WTC11 (cell line): Measurements from ENCODE around the gene VRTN. TPM values are rescaled to one million over a fixed set of nuclear protein-coding genes. Genes with fewer than 3 reads are reported as not detected.

ENCODE experiments used
- ATF1 ChIP-seq: sonication (generic); formaldehyde crosslinking; IDR thresholded peaks from 2 replicates; pipeline ENCODE4 v1.8.1; 2023; ENCODE audit warnings: mild to moderate bottlenecking, moderate library complexity, missing genetic modification reagents
- CBFB ChIP-seq: sonication (generic); formaldehyde crosslinking; IDR thresholded peaks from 2 replicates; pipeline ENCODE4 v1.8.1; 2022; ENCODE audit warnings: mild to moderate bottlenecking, low read depth, missing genetic modification reagents
- CREB1 ChIP-seq: sonication (generic); formaldehyde crosslinking; IDR thresholded peaks from 2 replicates; pipeline ENCODE4 v1.8.0; 2023; ENCODE audit warnings: mild to moderate bottlenecking, missing genetic modification reagents
- CREM ChIP-seq: sonication (generic); formaldehyde crosslinking; IDR thresholded peaks from 2 replicates; pipeline ENCODE4 v1.8.1; 2022; ENCODE audit warnings: mild to moderate bottlenecking, missing genetic modification reagents, moderate library complexity
- ESRRA ChIP-seq: sonication (generic); formaldehyde crosslinking; IDR thresholded peaks from 2 replicates; pipeline ENCODE4 v1.8.1; 2022; ENCODE audit warnings: mild to moderate bottlenecking, missing genetic modification reagents, borderline replicate concordance
- GRHL2 ChIP-seq: fragments of 250-450 bp; sonication (Bioruptor Pico); IDR thresholded peaks from 2 replicates; pipeline ENCODE4 v1.8.0; 2022; ENCODE audit warnings: mild to moderate bottlenecking, moderate library complexity; ENCODE audit not compliant: insufficient replicate concordance, severe bottlenecking
- JUN ChIP-seq: sonication (generic); formaldehyde crosslinking; IDR thresholded peaks from 2 replicates; pipeline ENCODE4 v1.8.0; 2023; ENCODE audit warnings: mild to moderate bottlenecking, missing genetic modification reagents
- KAT7 ChIP-seq: sonication (generic); formaldehyde crosslinking; IDR thresholded peaks from 2 replicates; pipeline ENCODE4 v1.8.1; 2023; ENCODE audit warnings: missing genetic modification reagents, mild to moderate bottlenecking, borderline replicate concordance
- NR3C1 ChIP-seq: sonication (generic); formaldehyde crosslinking; conservative IDR thresholded peaks from 2 replicates; pipeline ENCODE4 v1.8.1; 2023; ENCODE audit warnings: low read depth, mild to moderate bottlenecking, missing genetic modification reagents
- SP1 ChIP-seq: sonication (generic); formaldehyde crosslinking; conservative IDR thresholded peaks from 2 replicates; pipeline ENCODE4 v1.8.1; 2022; ENCODE audit warnings: missing genetic modification reagents
- TP53 ChIP-seq: sonication (generic); formaldehyde crosslinking; IDR thresholded peaks from 2 replicates; pipeline ENCODE4 v1.8.1; 2023; ENCODE audit warnings: mild to moderate bottlenecking, missing genetic modification reagents
- ZNF138 ChIP-seq: sonication (generic); formaldehyde crosslinking; conservative IDR thresholded peaks from 2 replicates; pipeline ENCODE4 v1.8.1; 2022; ENCODE audit warnings: mild to moderate bottlenecking, moderate library complexity, missing genetic modification reagents
- ZNF219 ChIP-seq: sonication (generic); formaldehyde crosslinking; IDR thresholded peaks from 2 replicates; pipeline ENCODE4 v1.8.0; 2023; ENCODE audit warnings: missing genetic modification reagents, mild to moderate bottlenecking, borderline replicate concordance
- ZNF232 ChIP-seq: sonication (generic); formaldehyde crosslinking; IDR thresholded peaks from 2 replicates; pipeline ENCODE4 v1.8.0; 2022; ENCODE audit warnings: mild to moderate bottlenecking, missing genetic modification reagents
- ZNF263 ChIP-seq: sonication (generic); formaldehyde crosslinking; IDR thresholded peaks from 2 replicates; pipeline ENCODE4 v1.8.1; 2022; ENCODE audit warnings: low read depth, mild to moderate bottlenecking, moderate library complexity, missing genetic modification reagents
- total RNA-seq: library from RNA; stranded (reverse); gene quantifications from 3 replicates; pipeline ENCODE4 v1.2.3, GENCODE V29; 2021
- TF ChIP-seq, protein P1 (sequence below): fragments of 250-450 bp; sonication (Bioruptor Pico); IDR thresholded peaks from 2 replicates; pipeline ENCODE4 v1.9.0; 2021; ENCODE audit warnings: mild to moderate bottlenecking
- TF ChIP-seq, protein P2 (sequence below): sonication (generic); formaldehyde crosslinking; conservative IDR thresholded peaks from 2 replicates; pipeline ENCODE4 v1.8.1; 2022; ENCODE audit warnings: mild to moderate bottlenecking, missing genetic modification reagents
- TF ChIP-seq, protein P3 (sequence below): sonication (generic); formaldehyde crosslinking; IDR thresholded peaks from 2 replicates; pipeline ENCODE4 v1.8.0; 2023; ENCODE audit warnings: missing genetic modification reagents, mild to moderate bottlenecking, borderline replicate concordance
- TF ChIP-seq, protein P4 (sequence below): sonication (generic); formaldehyde crosslinking; IDR thresholded peaks from 2 replicates; pipeline ENCODE4 v1.8.1; 2022; ENCODE audit warnings: low read depth, mild to moderate bottlenecking, moderate library complexity, missing genetic modification reagents, borderline replicate concordance
- TF ChIP-seq, protein P5 (sequence below): sonication (generic); formaldehyde crosslinking; IDR thresholded peaks from 2 replicates; pipeline ENCODE4 v1.8.1; 2022; ENCODE audit warnings: mild to moderate bottlenecking, moderate library complexity, missing genetic modification reagents
- TF ChIP-seq, protein P6 (sequence below): sonication (generic); formaldehyde crosslinking; IDR thresholded peaks from 2 replicates; pipeline ENCODE4 v1.8.1; 2023; ENCODE audit warnings: mild to moderate bottlenecking, missing genetic modification reagents, moderate library complexity
- TF ChIP-seq, protein P7 (sequence below): sonication (generic); formaldehyde crosslinking; IDR thresholded peaks from 2 replicates; pipeline ENCODE4 v1.8.1; 2023; ENCODE audit warnings: mild to moderate bottlenecking, moderate library complexity, missing genetic modification reagents
- TF ChIP-seq, protein P8 (sequence below): sonication (generic); formaldehyde crosslinking; IDR thresholded peaks from 2 replicates; pipeline ENCODE4 v1.8.1; 2022; ENCODE audit warnings: mild to moderate bottlenecking, missing genetic modification reagents, moderate library complexity, borderline replicate concordance

The VRTN gene
- total RNA-seq, 1 experiment from 2014 or later, result 106 TPM

DNA sequence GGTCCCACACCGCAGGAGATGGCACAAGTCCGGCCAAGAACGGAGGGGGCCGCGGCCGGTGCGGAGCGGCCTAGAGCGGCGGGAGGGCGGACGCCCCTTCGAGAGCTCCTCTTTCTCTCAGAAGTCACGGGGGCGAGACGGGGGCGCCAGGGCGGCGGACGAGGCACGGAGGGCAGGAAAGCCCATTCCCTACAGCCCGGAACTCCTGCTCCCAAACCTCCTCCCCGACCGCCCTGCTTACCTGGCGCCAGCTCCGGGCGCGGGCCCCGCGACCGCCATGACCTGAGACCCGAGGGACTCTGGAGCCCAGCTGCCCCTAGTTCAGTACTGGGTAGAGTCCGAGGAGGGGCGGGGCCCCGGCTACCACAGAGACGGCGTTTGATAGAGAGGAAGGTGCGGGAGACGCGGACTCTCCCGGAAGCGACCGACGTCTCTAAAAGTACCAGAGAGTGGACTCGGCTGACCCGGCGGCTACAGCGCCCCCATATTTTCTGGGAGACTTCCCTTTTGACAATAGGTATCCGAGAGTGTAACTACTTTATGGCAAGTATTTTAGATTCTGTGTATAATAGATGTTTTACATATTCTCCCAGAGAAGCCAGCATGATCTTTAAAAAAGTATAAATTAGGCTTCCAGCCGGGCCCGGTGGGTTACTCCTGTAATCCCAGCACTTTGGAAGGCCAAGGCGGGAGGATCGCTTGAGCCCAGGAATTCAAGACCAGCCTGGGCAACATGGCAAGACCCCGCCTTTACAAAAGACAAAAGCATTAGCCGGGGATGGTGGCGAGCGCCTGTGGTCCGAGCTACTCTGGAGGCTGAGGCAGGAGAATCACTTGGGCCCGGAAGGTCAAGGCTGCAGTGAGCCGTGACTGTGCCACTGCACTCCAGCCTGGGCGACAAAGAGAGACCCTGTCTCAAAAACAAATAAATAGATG lies 45.4 kb upstream of the VRTN start, which contains the start of gene ABCD4 (continued):
- TF ChIP-seq, protein P1, sequence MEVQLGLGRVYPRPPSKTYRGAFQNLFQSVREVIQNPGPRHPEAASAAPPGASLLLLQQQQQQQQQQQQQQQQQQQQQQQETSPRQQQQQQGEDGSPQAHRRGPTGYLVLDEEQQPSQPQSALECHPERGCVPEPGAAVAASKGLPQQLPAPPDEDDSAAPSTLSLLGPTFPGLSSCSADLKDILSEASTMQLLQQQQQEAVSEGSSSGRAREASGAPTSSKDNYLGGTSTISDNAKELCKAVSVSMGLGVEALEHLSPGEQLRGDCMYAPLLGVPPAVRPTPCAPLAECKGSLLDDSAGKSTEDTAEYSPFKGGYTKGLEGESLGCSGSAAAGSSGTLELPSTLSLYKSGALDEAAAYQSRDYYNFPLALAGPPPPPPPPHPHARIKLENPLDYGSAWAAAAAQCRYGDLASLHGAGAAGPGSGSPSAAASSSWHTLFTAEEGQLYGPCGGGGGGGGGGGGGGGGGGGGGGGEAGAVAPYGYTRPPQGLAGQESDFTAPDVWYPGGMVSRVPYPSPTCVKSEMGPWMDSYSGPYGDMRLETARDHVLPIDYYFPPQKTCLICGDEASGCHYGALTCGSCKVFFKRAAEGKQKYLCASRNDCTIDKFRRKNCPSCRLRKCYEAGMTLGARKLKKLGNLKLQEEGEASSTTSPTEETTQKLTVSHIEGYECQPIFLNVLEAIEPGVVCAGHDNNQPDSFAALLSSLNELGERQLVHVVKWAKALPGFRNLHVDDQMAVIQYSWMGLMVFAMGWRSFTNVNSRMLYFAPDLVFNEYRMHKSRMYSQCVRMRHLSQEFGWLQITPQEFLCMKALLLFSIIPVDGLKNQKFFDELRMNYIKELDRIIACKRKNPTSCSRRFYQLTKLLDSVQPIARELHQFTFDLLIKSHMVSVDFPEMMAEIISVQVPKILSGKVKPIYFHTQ, result peak; percentile 29; the same call in 1 of the 2 replicates
- TF ChIP-seq NR3C1 (CRISPR knock-in tag) (no peak), ZNF232 (CRISPR knock-in tag) (no peak), CREM (CRISPR knock-in tag) (peak; percentile 42; the same call in 1 of the 2 replicates), SP1 (CRISPR knock-in tag) (0 out of 2 replicates have a peak, but pooled peaks have one; percentile 29), ATF1 (CRISPR knock-in tag) (no peak), ZNF263 (no peak), ZNF138 (CRISPR knock-in tag) (no peak; the same call in 1 of the 2 replicates), TP53 (CRISPR knock-in tag) (no peak), KAT7 (peak; percentile 61; the same call in 1 of the 2 replicates), CREB1 (CRISPR knock-in tag) (0 out of 2 replicates have a peak, but pooled peaks have one; percentile 71), GRHL2 (CRISPR knock-in tag) (no peak), CBFB (CRISPR knock-in tag) (no peak), JUN (CRISPR knock-in tag) (no peak), ESRRA (CRISPR knock-in tag) (0 out of 2 replicates have a peak, but pooled peaks have one; percentile 64), ZNF219 (no peak)
- TF ChIP-seq, protein P2, sequence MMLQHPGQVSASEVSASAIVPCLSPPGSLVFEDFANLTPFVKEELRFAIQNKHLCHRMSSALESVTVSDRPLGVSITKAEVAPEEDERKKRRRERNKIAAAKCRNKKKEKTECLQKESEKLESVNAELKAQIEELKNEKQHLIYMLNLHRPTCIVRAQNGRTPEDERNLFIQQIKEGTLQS (CRISPR knock-in tag), result no peak
- TF ChIP-seq, protein P3, sequence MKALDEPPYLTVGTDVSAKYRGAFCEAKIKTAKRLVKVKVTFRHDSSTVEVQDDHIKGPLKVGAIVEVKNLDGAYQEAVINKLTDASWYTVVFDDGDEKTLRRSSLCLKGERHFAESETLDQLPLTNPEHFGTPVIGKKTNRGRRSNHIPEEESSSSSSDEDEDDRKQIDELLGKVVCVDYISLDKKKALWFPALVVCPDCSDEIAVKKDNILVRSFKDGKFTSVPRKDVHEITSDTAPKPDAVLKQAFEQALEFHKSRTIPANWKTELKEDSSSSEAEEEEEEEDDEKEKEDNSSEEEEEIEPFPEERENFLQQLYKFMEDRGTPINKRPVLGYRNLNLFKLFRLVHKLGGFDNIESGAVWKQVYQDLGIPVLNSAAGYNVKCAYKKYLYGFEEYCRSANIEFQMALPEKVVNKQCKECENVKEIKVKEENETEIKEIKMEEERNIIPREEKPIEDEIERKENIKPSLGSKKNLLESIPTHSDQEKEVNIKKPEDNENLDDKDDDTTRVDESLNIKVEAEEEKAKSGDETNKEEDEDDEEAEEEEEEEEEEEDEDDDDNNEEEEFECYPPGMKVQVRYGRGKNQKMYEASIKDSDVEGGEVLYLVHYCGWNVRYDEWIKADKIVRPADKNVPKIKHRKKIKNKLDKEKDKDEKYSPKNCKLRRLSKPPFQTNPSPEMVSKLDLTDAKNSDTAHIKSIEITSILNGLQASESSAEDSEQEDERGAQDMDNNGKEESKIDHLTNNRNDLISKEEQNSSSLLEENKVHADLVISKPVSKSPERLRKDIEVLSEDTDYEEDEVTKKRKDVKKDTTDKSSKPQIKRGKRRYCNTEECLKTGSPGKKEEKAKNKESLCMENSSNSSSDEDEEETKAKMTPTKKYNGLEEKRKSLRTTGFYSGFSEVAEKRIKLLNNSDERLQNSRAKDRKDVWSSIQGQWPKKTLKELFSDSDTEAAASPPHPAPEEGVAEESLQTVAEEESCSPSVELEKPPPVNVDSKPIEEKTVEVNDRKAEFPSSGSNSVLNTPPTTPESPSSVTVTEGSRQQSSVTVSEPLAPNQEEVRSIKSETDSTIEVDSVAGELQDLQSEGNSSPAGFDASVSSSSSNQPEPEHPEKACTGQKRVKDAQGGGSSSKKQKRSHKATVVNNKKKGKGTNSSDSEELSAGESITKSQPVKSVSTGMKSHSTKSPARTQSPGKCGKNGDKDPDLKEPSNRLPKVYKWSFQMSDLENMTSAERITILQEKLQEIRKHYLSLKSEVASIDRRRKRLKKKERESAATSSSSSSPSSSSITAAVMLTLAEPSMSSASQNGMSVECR, result peak; percentile 21; the same call in 1 of the 2 replicates
- TF ChIP-seq, protein P4, sequence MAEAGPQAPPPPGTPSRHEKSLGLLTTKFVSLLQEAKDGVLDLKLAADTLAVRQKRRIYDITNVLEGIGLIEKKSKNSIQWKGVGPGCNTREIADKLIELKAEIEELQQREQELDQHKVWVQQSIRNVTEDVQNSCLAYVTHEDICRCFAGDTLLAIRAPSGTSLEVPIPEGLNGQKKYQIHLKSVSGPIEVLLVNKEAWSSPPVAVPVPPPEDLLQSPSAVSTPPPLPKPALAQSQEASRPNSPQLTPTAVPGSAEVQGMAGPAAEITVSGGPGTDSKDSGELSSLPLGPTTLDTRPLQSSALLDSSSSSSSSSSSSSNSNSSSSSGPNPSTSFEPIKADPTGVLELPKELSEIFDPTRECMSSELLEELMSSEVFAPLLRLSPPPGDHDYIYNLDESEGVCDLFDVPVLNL (CRISPR knock-in tag), result no peak
- TF ChIP-seq, protein P5, sequence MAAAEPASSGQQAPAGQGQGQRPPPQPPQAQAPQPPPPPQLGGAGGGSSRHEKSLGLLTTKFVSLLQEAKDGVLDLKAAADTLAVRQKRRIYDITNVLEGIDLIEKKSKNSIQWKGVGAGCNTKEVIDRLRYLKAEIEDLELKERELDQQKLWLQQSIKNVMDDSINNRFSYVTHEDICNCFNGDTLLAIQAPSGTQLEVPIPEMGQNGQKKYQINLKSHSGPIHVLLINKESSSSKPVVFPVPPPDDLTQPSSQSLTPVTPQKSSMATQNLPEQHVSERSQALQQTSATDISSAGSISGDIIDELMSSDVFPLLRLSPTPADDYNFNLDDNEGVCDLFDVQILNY (CRISPR knock-in tag), result no peak
- TF ChIP-seq, protein P6, sequence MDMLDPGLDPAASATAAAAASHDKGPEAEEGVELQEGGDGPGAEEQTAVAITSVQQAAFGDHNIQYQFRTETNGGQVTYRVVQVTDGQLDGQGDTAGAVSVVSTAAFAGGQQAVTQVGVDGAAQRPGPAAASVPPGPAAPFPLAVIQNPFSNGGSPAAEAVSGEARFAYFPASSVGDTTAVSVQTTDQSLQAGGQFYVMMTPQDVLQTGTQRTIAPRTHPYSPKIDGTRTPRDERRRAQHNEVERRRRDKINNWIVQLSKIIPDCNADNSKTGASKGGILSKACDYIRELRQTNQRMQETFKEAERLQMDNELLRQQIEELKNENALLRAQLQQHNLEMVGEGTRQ (CRISPR knock-in tag), result 0 out of 2 replicates have a peak, but pooled peaks have one; percentile 28
- TF ChIP-seq, protein P7, sequence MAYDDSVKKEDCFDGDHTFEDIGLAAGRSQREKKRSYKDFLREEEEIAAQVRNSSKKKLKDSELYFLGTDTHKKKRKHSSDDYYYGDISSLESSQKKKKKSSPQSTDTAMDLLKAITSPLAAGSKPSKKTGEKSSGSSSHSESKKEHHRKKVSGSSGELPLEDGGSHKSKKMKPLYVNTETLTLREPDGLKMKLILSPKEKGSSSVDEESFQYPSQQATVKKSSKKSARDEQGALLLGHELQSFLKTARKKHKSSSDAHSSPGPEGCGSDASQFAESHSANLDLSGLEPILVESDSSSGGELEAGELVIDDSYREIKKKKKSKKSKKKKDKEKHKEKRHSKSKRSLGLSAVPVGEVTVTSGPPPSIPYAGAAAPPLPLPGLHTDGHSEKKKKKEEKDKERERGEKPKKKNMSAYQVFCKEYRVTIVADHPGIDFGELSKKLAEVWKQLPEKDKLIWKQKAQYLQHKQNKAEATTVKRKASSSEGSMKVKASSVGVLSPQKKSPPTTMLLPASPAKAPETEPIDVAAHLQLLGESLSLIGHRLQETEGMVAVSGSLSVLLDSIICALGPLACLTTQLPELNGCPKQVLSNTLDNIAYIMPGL (CRISPR knock-in tag), result peak; percentile 79; the same call in 1 of the 2 replicates
- TF ChIP-seq, protein P8, sequence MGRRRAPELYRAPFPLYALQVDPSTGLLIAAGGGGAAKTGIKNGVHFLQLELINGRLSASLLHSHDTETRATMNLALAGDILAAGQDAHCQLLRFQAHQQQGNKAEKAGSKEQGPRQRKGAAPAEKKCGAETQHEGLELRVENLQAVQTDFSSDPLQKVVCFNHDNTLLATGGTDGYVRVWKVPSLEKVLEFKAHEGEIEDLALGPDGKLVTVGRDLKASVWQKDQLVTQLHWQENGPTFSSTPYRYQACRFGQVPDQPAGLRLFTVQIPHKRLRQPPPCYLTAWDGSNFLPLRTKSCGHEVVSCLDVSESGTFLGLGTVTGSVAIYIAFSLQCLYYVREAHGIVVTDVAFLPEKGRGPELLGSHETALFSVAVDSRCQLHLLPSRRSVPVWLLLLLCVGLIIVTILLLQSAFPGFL (CRISPR knock-in tag), result peak; percentile 84; the same call in 1 of the 2 replicates
